SK-N-SH (cell line): ENCODE data around the gene SLCO2B1. TPM values are rescaled to one million over a fixed set of nuclear protein-coding genes. Genes with fewer than 3 reads are reported as not detected.

Source experiments
- CTCF ChIA-PET: fragments of 300-600, 350-600 bp; formaldehyde crosslinking; extraction: SDS; loops from one replicate; lab custom pipeline; 2021; lab: Yijun Ruan, JAX
- POLR2A ChIA-PET: fragments of 350-600 bp; sonication (Branson Sonifier 250); formaldehyde crosslinking; extraction: SDS; loops from one replicate; lab custom pipeline; 2020; ENCODE audit warnings: antibody characterized with exemption, inconsistent platforms; lab: Yijun Ruan, JAX
- DNase-seq: peaks from one replicate; pipeline ENCODE4 v3.0.0; 2012
- H2AFZ ChIP-seq: fragments of 200-600 bp; sonication (generic); 2 replicates; pipeline ENCODE4 v1.8.1; 2016; ENCODE audit warnings: antibody characterized with exemption, mild to moderate bottlenecking, low read depth
- H3F3A ChIP-seq: fragments of 200-600 bp; sonication (generic); replicated peaks from 2 replicates; pipeline ENCODE3; 2016; ENCODE audit warnings: antibody characterized with exemption, mild to moderate bottlenecking; ENCODE audit not compliant: insufficient read depth
- H3K27ac ChIP-seq, 2 experiments: fragments of 200-500 bp in 1 of 2; fragments of 200-600 bp in 1 of 2; sonication (Bioruptor generic) in 1 of 2; sonication (generic), shearing (Covaris generic) in 1 of 2; 2 replicates each; pipeline versions ENCODE4 v1.5.1 to v1.6.1; 2014 to 2016; ENCODE audit warnings: low read depth in 2 of 2, inconsistent platforms in 1 of 2, low read length in 1 of 2, mild to moderate bottlenecking in 1 of 2, mixed read lengths in 1 of 2
- H3K27me3 ChIP-seq: fragments of 200-600 bp; sonication (generic), shearing (Covaris generic); 2 replicates; pipeline ENCODE4 v1.6.1; 2016; ENCODE audit warnings: mixed run types; ENCODE audit not compliant: insufficient read depth
- H3K36me3 ChIP-seq, 2 experiments: fragments of 200-500 bp in 1 of 2; fragments of 200-600 bp in 1 of 2; sonication (Bioruptor generic) in 1 of 2; sonication (generic) in 1 of 2; replicated peaks in 1 of 2; 2 replicates each; pipeline versions ENCODE3 to v1.5.1; 2014 to 2016; ENCODE audit warnings: low read length in 1 of 2, mild to moderate bottlenecking in 1 of 2; ENCODE audit not compliant: insufficient read depth in 2 of 2, control insufficient read depth in 1 of 2
- H3K4me1 ChIP-seq, 2 experiments: fragments of 200-500 bp in 1 of 2; fragments of 200-600 bp in 1 of 2; sonication (Bioruptor generic) in 1 of 2; sonication (generic), shearing (Covaris generic) in 1 of 2; 2 replicates each; pipeline versions ENCODE4 v1.5.1 to v1.6.1; 2014 to 2016; ENCODE audit warnings: low read depth in 1 of 2, low read length in 1 of 2, mixed run types in 1 of 2; ENCODE audit not compliant: insufficient read depth in 2 of 2, control insufficient read depth in 1 of 2
- H3K4me2 ChIP-seq: fragments of 200-600 bp; sonication (generic), shearing (Covaris generic); 2 replicates; pipeline ENCODE4 v1.6.1; 2017; ENCODE audit warnings: mixed run types
- H3K4me3 ChIP-seq, 2 experiments: fragments of 200-500 bp in 1 of 2; fragments of 200-600 bp in 1 of 2; sonication (Bioruptor generic) in 1 of 2; sonication (generic), shearing (Covaris generic) in 1 of 2; 2 replicates each; pipeline versions ENCODE4 v1.5.1 to v1.8.1; 2014 to 2016; ENCODE audit warnings: low read depth in 2 of 2, inconsistent platforms in 1 of 2, low read length in 1 of 2, mild to moderate bottlenecking in 1 of 2, mixed read lengths in 1 of 2, moderate library complexity in 1 of 2
- H3K79me2 ChIP-seq: fragments of 200-600 bp; sonication (generic); 2 replicates; pipeline ENCODE4 v1.8.1; 2017; ENCODE audit warnings: mild to moderate bottlenecking; ENCODE audit not compliant: insufficient read depth
- H3K9ac ChIP-seq: fragments of 200-600 bp; sonication (generic); 2 replicates; pipeline ENCODE4 v1.6.1; 2017; ENCODE audit warnings: mixed run types
- H3K9me2 ChIP-seq: fragments of 200-600 bp; sonication (generic); 2 replicates; pipeline ENCODE4 v1.6.1; 2017; ENCODE audit warnings: mixed run types
- H3K9me3 ChIP-seq: fragments of 200-600 bp; sonication (generic); 2 replicates; pipeline ENCODE4 v1.6.1; 2017; ENCODE audit warnings: mixed run types, mild to moderate bottlenecking, moderate library complexity
- H4K20me1 ChIP-seq: fragments of 200-600 bp; sonication (generic); 2 replicates; pipeline ENCODE4 v1.6.1; 2017; ENCODE audit warnings: mild to moderate bottlenecking, mixed run types; ENCODE audit not compliant: insufficient read depth
- EP300 ChIP-seq, 2 experiments: IDR thresholded peaks; 2 replicates each; pipeline versions ENCODE4 v1.4.0 to v1.6.1; 2012; ENCODE audit warnings: borderline replicate concordance in 1 of 2, low read depth in 1 of 2, low read length in 1 of 2
- FOSL2 ChIP-seq: IDR thresholded peaks from 2 replicates; pipeline ENCODE4 v1.4.0; 2012; ENCODE audit warnings: low read depth, mild to moderate bottlenecking, moderate library complexity, borderline replicate concordance
- GABPA ChIP-seq: IDR thresholded peaks from 2 replicates; pipeline ENCODE4 v1.4.0; 2012; ENCODE audit warnings: low read depth, mild to moderate bottlenecking
- JUND ChIP-seq: IDR thresholded peaks from 2 replicates; pipeline ENCODE4 v1.4.0; 2012
- NFIC ChIP-seq: IDR thresholded peaks from 2 replicates; pipeline ENCODE4 v1.4.0; 2012; ENCODE audit warnings: borderline replicate concordance
- POLR2AphosphoS5 ChIP-seq: IDR thresholded peaks from 2 replicates; pipeline ENCODE4 v1.6.1; 2012; ENCODE audit warnings: low read depth, low read length
- RXRA ChIP-seq: IDR thresholded peaks from 2 replicates; pipeline ENCODE4 v1.4.0; 2012; ENCODE audit warnings: low read depth, mild to moderate bottlenecking, borderline replicate concordance
- TCF12 ChIP-seq: IDR thresholded peaks from 2 replicates; pipeline ENCODE4 v1.4.0; 2012
- TEAD4 ChIP-seq: IDR thresholded peaks from 2 replicates; pipeline ENCODE4 v1.4.0; 2012; ENCODE audit warnings: mild to moderate bottlenecking, borderline replicate concordance; ENCODE audit not compliant: insufficient read depth
- YY1 ChIP-seq: IDR thresholded peaks from 2 replicates; pipeline ENCODE4 v1.4.0; 2012; ENCODE audit warnings: low read depth, mild to moderate bottlenecking
- WGBS: methylation state at CpG from one replicate; pipeline ENCODE4 v1.1.6; 2017; ENCODE audit warnings: low lambda C conversion rate; 5-methylcytosine and 5-hydroxymethylcytosine counted together
- polyA plus RNA-seq, 3 experiments: library from polyadenylated mRNA; depleted of rRNA; stranded (reverse); fragments of >200 nt; gene quantifications; 2 replicates each; pipeline ENCODE4 v1.2.3, GENCODE V29; 2012
- TF ChIP-seq, protein P1 (sequence below): IDR thresholded peaks from 2 replicates; pipeline ENCODE4 v1.4.0; 2012; ENCODE audit warnings: low read depth
- TF ChIP-seq, protein P2 (sequence below): IDR thresholded peaks from 2 replicates; pipeline ENCODE4 v1.6.1; 2012; ENCODE audit warnings: mild to moderate bottlenecking, low read depth, low read length, moderate library complexity
- TF ChIP-seq, protein P3 (sequence below): IDR thresholded peaks from 2 replicates; pipeline ENCODE4; 2012

Gene SLCO2B1
- polyA plus RNA-seq, 1 of the 3 experiments (the other 2 are of a cell fraction): 0.18 TPM

DNA sequence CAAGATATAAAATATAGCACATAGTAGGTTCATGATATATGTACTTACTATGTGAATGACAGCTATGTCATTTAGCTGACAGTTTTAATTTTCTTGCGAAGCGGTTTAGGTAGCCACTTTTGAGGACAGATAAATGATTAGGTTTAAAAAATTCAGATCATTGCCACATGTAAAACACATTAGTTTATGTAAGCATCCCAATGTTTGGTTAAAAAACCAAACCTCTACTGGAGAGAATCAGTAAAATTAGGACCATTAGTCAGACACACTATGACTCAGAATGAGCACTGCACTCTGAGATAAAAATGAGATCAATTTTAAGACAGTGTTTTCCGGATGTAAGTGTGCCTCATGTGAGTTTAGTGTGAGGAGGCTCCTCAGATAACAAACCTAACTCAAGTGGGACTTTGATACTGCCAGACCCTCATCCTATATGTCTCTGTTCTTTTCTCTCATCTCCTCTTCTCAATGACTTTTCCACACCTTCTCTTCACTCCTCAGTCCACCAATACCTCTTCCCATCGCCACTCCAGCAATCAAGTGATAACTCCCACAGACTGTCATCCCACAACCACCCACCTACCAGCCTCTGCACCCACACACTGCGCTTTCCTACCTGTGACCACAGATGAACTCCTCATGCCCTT lies 47.4 kb upstream of the SLCO2B1 start:
- H3K4me2 ChIP-seq: no peak overlapping the region
- H2AFZ ChIP-seq: no peak overlapping the region
- H3F3A ChIP-seq: peaks cover 51% of the 10 kb centered on the region
- H3K4me3 ChIP-seq: no peak overlapping the region
- DNase-seq: no peak
- H3K4me1 ChIP-seq: peaks cover 0 to 14% of the 10 kb centered on the region in 2 experiments; a peak in 2 of 4 replicates
- TF ChIP-seq, protein P1, sequence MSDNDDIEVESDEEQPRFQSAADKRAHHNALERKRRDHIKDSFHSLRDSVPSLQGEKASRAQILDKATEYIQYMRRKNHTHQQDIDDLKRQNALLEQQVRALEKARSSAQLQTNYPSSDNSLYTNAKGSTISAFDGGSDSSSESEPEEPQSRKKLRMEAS: peak; percentile 43; the same call in 1 of the 2 replicates
- TF ChIP-seq JUND (peak; percentile 82), GABPA (no peak), FOSL2 (peak; percentile 89), RXRA (peak; percentile 43; the same call in 1 of the 2 replicates), TCF12 (peak; percentile 83), EP300 (IDR thresholded peaks at IDR 0.05; ENCODE audit: borderline replicate concordance in 1 of 2, low read depth in 1 of 2, low read length in 1 of 2) (peak in 1 of 2 experiments; percentile 56; a peak in 1 of 4 replicates), NFIC (peak; percentile 20; the same call in 1 of the 2 replicates), POLR2AphosphoS5 (peak; percentile 30; the same call in 1 of the 2 replicates), TEAD4 (0 out of 2 replicates have a peak, but pooled peaks have one; percentile 20), YY1 (no peak)
- TF ChIP-seq, protein P2, sequence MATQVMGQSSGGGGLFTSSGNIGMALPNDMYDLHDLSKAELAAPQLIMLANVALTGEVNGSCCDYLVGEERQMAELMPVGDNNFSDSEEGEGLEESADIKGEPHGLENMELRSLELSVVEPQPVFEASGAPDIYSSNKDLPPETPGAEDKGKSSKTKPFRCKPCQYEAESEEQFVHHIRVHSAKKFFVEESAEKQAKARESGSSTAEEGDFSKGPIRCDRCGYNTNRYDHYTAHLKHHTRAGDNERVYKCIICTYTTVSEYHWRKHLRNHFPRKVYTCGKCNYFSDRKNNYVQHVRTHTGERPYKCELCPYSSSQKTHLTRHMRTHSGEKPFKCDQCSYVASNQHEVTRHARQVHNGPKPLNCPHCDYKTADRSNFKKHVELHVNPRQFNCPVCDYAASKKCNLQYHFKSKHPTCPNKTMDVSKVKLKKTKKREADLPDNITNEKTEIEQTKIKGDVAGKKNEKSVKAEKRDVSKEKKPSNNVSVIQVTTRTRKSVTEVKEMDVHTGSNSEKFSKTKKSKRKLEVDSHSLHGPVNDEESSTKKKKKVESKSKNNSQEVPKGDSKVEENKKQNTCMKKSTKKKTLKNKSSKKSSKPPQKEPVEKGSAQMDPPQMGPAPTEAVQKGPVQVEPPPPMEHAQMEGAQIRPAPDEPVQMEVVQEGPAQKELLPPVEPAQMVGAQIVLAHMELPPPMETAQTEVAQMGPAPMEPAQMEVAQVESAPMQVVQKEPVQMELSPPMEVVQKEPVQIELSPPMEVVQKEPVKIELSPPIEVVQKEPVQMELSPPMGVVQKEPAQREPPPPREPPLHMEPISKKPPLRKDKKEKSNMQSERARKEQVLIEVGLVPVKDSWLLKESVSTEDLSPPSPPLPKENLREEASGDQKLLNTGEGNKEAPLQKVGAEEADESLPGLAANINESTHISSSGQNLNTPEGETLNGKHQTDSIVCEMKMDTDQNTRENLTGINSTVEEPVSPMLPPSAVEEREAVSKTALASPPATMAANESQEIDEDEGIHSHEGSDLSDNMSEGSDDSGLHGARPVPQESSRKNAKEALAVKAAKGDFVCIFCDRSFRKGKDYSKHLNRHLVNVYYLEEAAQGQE: no peak
- TF ChIP-seq, protein P3, sequence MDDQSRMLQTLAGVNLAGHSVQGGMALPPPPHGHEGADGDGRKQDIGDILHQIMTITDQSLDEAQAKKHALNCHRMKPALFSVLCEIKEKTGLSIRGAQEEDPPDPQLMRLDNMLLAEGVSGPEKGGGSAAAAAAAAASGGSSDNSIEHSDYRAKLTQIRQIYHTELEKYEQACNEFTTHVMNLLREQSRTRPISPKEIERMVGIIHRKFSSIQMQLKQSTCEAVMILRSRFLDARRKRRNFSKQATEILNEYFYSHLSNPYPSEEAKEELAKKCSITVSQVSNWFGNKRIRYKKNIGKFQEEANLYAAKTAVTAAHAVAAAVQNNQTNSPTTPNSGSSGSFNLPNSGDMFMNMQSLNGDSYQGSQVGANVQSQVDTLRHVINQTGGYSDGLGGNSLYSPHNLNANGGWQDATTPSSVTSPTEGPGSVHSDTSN: peak; percentile 65
- WGBS: 45% methylated on average over 5 of the region's 5 CpGs
- POLR2A ChIA-PET: no interaction called here
- no peak overlapping the region for H3K9ac ChIP-seq
- H4K20me1 ChIP-seq: no peaks in the 10 kb centered on the region
- CTCF ChIA-PET: interaction anchor here (0.8 to 2.3 kb wide), 2 partner anchors 10 to 138 kb away, joined by 3 to 4 read pairs; partner anchors contain the start of gene TPBGL
- no peaks in the 10 kb centered on the region for H3K9me3 ChIP-seq
- H3K9me2 ChIP-seq: no peaks in the 10 kb centered on the region
- H3K27me3 ChIP-seq: no peaks in the 10 kb centered on the region
- peak overlapping the region in 1 of 2 experiments; percentile 64; a peak in 2 of 4 replicates for H3K27ac ChIP-seq
- no peaks in the 10 kb centered on the region for H3K36me3 ChIP-seq
- no peaks in the 10 kb centered on the region for H3K79me2 ChIP-seq
